ENCODE measurements around the gene D2HGDH. TPM values are rescaled to one million over a fixed set of nuclear protein-coding genes. Genes with fewer than 3 reads are reported as not detected.

The D2HGDH gene
- total and polyA plus RNA-seq, 2 experiments from 2014 or later: 3.7 to 17.3 TPM

DNA sequence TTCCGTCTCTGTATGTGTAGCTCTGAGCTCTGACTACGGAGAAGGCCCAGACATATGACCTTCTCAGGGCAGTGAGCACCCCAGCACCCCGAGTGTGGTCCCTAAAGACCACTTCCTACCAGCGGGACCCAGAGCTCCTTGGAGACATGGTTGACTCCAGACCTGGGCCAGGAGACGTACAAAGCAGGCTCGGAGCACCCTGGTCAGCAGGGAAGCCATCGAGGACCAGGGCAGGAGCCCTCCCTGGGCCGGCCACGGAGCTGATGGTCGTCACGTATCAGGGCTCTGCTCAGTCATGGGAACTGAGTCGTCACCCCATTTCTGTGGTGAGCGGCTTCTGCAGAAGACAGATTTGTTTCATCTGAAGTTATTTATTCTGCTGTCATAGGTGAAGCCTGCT is 61.8 kb downstream of the D2HGDH start:
- no peak overlapping the region for H3K27ac Mint-ChIP-seq
- peaks cover 10% of the 10 kb centered on the region for H3K27me3 Mint-ChIP-seq (ENCODE audit: insufficient read depth, low read depth, poor library complexity)
- no peak overlapping the region for H3K4me3 Mint-ChIP-seq
- Histone ChIP-seq H3K79me2 (replicated peaks; ENCODE audit: insufficient read depth) (no peaks in the 10 kb centered on the region), H3K36me3 (ENCODE audit: insufficient read depth) (no peaks in the 10 kb centered on the region; the same call in 1 of the 2 replicates), H3K27me3 (ENCODE audit: insufficient read depth) (no peaks in the 10 kb centered on the region), H3F3A (replicated peaks; ENCODE audit: low read depth) (peaks cover 4% of the 10 kb centered on the region; the same call in 1 of the 2 replicates), H3K4me2 (no peak overlapping the region), H3K9me2 (ENCODE audit: insufficient read depth) (no peaks in the 10 kb centered on the region), H2AFZ (no peak overlapping the region), H3K4me1 (ENCODE audit: insufficient read depth) (peaks cover 11% of the 10 kb centered on the region; the same call in 1 of the 2 replicates), H3K4me3 (no peak overlapping the region), H4K20me1 (replicated peaks; ENCODE audit: insufficient read depth) (no peaks in the 10 kb centered on the region), H3K27ac (ENCODE audit: low read depth) (no peak overlapping the region)
- DNase-seq (ENCODE audit: low spot score) (no peak), ATAC-seq (no peak)
- peaks cover 2% of the 10 kb centered on the region for H3K9me3 Mint-ChIP-seq
- no peaks in the 10 kb centered on the region; the same call in 1 of the 3 replicates for H3K36me3 Mint-ChIP-seq (ENCODE audit: low read depth)
- TF ChIP-seq NANOG (IDR thresholded peaks at IDR 0.05; ENCODE audit: borderline replicate concordance): no peak
- TF ChIP-seq, protein P1, sequence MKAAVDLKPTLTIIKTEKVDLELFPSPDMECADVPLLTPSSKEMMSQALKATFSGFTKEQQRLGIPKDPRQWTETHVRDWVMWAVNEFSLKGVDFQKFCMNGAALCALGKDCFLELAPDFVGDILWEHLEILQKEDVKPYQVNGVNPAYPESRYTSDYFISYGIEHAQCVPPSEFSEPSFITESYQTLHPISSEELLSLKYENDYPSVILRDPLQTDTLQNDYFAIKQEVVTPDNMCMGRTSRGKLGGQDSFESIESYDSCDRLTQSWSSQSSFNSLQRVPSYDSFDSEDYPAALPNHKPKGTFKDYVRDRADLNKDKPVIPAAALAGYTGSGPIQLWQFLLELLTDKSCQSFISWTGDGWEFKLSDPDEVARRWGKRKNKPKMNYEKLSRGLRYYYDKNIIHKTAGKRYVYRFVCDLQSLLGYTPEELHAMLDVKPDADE (IDR thresholded peaks at IDR 0.05): no peak
- TF ChIP-seq POLR2AphosphoS5 (IDR thresholded peaks at IDR 0.05; ENCODE audit: low read depth): no peak
- TF ChIP-seq ZNF331 (CRISPR knock-in tag; IDR thresholded peaks at IDR 0.05; ENCODE audit: low read depth): no peak
- no peak for TF ChIP-seq STAT1 (IDR thresholded peaks at IDR 0.05; ENCODE audit: unreplicated experiment)
- TF ChIP-seq, protein P2, sequence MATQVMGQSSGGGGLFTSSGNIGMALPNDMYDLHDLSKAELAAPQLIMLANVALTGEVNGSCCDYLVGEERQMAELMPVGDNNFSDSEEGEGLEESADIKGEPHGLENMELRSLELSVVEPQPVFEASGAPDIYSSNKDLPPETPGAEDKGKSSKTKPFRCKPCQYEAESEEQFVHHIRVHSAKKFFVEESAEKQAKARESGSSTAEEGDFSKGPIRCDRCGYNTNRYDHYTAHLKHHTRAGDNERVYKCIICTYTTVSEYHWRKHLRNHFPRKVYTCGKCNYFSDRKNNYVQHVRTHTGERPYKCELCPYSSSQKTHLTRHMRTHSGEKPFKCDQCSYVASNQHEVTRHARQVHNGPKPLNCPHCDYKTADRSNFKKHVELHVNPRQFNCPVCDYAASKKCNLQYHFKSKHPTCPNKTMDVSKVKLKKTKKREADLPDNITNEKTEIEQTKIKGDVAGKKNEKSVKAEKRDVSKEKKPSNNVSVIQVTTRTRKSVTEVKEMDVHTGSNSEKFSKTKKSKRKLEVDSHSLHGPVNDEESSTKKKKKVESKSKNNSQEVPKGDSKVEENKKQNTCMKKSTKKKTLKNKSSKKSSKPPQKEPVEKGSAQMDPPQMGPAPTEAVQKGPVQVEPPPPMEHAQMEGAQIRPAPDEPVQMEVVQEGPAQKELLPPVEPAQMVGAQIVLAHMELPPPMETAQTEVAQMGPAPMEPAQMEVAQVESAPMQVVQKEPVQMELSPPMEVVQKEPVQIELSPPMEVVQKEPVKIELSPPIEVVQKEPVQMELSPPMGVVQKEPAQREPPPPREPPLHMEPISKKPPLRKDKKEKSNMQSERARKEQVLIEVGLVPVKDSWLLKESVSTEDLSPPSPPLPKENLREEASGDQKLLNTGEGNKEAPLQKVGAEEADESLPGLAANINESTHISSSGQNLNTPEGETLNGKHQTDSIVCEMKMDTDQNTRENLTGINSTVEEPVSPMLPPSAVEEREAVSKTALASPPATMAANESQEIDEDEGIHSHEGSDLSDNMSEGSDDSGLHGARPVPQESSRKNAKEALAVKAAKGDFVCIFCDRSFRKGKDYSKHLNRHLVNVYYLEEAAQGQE (IDR thresholded peaks at IDR 0.05; ENCODE audit: unreplicated experiment): no peak
- no peak for TF ChIP-seq ZNF114 (CRISPR knock-in tag; IDR thresholded peaks at IDR 0.05)
- TF ChIP-seq EZH2 (IDR thresholded peaks at IDR 0.05; ENCODE audit: low read depth, unreplicated experiment): no peak
- no peak for TF ChIP-seq EZH2phosphoT487 (IDR thresholded peaks at IDR 0.05; ENCODE audit: unreplicated experiment)
- TF ChIP-seq, protein P3, sequence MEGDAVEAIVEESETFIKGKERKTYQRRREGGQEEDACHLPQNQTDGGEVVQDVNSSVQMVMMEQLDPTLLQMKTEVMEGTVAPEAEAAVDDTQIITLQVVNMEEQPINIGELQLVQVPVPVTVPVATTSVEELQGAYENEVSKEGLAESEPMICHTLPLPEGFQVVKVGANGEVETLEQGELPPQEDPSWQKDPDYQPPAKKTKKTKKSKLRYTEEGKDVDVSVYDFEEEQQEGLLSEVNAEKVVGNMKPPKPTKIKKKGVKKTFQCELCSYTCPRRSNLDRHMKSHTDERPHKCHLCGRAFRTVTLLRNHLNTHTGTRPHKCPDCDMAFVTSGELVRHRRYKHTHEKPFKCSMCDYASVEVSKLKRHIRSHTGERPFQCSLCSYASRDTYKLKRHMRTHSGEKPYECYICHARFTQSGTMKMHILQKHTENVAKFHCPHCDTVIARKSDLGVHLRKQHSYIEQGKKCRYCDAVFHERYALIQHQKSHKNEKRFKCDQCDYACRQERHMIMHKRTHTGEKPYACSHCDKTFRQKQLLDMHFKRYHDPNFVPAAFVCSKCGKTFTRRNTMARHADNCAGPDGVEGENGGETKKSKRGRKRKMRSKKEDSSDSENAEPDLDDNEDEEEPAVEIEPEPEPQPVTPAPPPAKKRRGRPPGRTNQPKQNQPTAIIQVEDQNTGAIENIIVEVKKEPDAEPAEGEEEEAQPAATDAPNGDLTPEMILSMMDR (conservative IDR thresholded peaks at IDR 0.05; ENCODE audit: low read depth in 2 of 2): no peak
- TF ChIP-seq, protein P4, sequence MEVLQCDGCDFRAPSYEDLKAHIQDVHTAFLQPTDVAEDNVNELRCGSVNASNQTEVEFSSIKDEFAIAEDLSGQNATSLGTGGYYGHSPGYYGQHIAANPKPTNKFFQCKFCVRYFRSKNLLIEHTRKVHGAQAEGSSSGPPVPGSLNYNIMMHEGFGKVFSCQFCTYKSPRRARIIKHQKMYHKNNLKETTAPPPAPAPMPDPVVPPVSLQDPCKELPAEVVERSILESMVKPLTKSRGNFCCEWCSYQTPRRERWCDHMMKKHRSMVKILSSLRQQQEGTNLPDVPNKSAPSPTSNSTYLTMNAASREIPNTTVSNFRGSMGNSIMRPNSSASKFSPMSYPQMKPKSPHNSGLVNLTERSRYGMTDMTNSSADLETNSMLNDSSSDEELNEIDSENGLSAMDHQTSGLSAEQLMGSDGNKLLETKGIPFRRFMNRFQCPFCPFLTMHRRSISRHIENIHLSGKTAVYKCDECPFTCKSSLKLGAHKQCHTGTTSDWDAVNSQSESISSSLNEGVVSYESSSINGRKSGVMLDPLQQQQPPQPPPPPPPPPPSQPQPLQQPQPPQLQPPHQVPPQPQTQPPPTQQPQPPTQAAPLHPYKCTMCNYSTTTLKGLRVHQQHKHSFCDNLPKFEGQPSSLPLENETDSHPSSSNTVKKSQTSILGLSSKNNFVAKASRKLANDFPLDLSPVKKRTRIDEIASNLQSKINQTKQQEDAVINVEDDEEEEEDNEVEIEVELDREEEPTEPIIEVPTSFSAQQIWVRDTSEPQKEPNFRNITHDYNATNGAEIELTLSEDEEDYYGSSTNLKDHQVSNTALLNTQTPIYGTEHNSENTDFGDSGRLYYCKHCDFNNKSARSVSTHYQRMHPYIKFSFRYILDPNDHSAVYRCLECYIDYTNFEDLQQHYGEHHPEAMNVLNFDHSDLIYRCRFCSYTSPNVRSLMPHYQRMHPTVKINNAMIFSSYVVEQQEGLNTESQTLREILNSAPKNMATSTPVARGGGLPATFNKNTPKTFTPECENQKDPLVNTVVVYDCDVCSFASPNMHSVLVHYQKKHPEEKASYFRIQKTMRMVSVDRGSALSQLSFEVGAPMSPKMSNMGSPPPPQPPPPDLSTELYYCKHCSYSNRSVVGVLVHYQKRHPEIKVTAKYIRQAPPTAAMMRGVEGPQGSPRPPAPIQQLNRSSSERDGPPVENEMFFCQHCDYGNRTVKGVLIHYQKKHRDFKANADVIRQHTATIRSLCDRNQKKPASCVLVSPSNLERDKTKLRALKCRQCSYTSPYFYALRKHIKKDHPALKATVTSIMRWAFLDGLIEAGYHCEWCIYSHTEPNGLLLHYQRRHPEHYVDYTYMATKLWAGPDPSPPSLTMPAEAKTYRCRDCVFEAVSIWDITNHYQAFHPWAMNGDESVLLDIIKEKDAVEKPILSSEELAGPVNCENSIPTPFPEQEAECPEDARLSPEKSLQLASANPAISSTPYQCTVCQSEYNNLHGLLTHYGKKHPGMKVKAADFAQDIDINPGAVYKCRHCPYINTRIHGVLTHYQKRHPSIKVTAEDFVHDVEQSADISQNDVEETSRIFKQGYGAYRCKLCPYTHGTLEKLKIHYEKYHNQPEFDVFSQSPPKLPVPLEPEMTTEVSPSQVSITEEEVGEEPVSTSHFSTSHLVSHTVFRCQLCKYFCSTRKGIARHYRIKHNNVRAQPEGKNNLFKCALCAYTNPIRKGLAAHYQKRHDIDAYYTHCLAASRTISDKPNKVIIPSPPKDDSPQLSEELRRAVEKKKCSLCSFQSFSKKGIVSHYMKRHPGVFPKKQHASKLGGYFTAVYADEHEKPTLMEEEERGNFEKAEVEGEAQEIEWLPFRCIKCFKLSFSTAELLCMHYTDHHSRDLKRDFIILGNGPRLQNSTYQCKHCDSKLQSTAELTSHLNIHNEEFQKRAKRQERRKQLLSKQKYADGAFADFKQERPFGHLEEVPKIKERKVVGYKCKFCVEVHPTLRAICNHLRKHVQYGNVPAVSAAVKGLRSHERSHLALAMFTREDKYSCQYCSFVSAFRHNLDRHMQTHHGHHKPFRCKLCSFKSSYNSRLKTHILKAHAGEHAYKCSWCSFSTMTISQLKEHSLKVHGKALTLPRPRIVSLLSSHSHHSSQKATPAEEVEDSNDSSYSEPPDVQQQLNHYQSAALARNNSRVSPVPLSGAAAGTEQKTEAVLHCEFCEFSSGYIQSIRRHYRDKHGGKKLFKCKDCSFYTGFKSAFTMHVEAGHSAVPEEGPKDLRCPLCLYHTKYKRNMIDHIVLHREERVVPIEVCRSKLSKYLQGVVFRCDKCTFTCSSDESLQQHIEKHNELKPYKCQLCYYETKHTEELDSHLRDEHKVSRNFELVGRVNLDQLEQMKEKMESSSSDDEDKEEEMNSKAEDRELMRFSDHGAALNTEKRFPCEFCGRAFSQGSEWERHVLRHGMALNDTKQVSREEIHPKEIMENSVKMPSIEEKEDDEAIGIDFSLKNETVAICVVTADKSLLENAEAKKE (CRISPR knock-in tag; IDR thresholded peaks at IDR 0.05): no peak
- no peak for TF ChIP-seq JUNB (IDR thresholded peaks at IDR 0.05; ENCODE audit: unreplicated experiment)
- TF ChIP-seq CREB1 (CRISPR knock-in tag; IDR thresholded peaks at IDR 0.05; ENCODE audit: low read depth): no peak
- peaks cover 18% of the 10 kb centered on the region for H3K4me1 Mint-ChIP-seq
